IMR-90 (cell line): Measurements from ENCODE around the gene CNIH2.

Experiments used
- CEBPB ChIP-seq: IDR thresholded peaks from 2 replicates; pipeline ENCODE4 v1.6.1; 2012; ENCODE audit warnings: low read depth, low read length, improper control_type of control experiment
- MAFK ChIP-seq: IDR thresholded peaks from 2 replicates; pipeline ENCODE4 v1.6.1; 2012; ENCODE audit warnings: low read depth, low read length, improper control_type of control experiment
- POLR2A ChIP-seq: IDR thresholded peaks from 2 replicates; pipeline ENCODE4 v1.6.1; 2012; ENCODE audit warnings: mild to moderate bottlenecking, low read depth, low read length
- SMC3 ChIP-seq: fragments of 150-350 bp; IDR thresholded peaks from 2 replicates; pipeline ENCODE4 v1.6.1; 2016; ENCODE audit warnings: low read depth, mild to moderate bottlenecking, antibody characterized with exemption, low read length, moderate library complexity
- TF ChIP-seq, protein P1 (sequence below): conservative IDR thresholded peaks from 2 replicates; pipeline ENCODE4 v1.5.1; 2012; ENCODE audit warnings: mild to moderate bottlenecking, low read depth, low read length, improper control_type of control experiment
- TF ChIP-seq, protein P2 (sequence below): fragments of 150-350 bp; IDR thresholded peaks from 2 replicates; pipeline ENCODE4 v1.6.1; 2017; ENCODE audit warnings: mild to moderate bottlenecking, antibody characterized with exemption, low read length, low read depth

DNA sequence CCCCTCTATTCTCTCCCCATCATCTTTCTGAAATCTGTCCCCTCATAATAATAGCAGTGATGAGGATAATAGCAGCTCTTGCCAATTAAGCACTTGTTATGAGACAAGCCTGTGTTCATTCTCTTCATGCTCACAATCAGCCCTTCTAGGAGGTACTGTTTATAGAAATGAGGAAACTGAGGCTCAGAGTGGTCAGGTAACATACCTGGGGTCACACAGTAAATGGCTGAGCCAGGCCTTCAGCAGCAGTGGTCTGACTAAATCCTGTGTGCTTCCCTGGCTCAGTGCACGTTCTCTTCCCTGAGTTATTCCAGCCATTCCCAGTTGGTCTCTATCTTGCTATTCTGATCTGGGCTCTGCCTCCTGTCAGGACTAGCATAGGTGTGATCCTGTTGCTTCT is 3.8 kb upstream of the CNIH2 start:
- TF ChIP-seq POLR2A (no peak), MAFK (no peak), CEBPB (no peak), SMC3 (no peak)
- TF ChIP-seq, protein P1, sequence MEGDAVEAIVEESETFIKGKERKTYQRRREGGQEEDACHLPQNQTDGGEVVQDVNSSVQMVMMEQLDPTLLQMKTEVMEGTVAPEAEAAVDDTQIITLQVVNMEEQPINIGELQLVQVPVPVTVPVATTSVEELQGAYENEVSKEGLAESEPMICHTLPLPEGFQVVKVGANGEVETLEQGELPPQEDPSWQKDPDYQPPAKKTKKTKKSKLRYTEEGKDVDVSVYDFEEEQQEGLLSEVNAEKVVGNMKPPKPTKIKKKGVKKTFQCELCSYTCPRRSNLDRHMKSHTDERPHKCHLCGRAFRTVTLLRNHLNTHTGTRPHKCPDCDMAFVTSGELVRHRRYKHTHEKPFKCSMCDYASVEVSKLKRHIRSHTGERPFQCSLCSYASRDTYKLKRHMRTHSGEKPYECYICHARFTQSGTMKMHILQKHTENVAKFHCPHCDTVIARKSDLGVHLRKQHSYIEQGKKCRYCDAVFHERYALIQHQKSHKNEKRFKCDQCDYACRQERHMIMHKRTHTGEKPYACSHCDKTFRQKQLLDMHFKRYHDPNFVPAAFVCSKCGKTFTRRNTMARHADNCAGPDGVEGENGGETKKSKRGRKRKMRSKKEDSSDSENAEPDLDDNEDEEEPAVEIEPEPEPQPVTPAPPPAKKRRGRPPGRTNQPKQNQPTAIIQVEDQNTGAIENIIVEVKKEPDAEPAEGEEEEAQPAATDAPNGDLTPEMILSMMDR = no peak
- TF ChIP-seq, protein P2, sequence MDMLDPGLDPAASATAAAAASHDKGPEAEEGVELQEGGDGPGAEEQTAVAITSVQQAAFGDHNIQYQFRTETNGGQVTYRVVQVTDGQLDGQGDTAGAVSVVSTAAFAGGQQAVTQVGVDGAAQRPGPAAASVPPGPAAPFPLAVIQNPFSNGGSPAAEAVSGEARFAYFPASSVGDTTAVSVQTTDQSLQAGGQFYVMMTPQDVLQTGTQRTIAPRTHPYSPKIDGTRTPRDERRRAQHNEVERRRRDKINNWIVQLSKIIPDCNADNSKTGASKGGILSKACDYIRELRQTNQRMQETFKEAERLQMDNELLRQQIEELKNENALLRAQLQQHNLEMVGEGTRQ = no peak
